HG03097 (cell line): ENCODE results near the gene LAMB2.

ENCODE experiments used
- ATAC-seq: cut with Tn5 transposase; IDR thresholded peaks from one replicate; pipeline ENCODE4 v1.9.1; 2021; ENCODE audit not compliant: unreplicated experiment, low FRiP score

LAMB2 gene

DNA sequence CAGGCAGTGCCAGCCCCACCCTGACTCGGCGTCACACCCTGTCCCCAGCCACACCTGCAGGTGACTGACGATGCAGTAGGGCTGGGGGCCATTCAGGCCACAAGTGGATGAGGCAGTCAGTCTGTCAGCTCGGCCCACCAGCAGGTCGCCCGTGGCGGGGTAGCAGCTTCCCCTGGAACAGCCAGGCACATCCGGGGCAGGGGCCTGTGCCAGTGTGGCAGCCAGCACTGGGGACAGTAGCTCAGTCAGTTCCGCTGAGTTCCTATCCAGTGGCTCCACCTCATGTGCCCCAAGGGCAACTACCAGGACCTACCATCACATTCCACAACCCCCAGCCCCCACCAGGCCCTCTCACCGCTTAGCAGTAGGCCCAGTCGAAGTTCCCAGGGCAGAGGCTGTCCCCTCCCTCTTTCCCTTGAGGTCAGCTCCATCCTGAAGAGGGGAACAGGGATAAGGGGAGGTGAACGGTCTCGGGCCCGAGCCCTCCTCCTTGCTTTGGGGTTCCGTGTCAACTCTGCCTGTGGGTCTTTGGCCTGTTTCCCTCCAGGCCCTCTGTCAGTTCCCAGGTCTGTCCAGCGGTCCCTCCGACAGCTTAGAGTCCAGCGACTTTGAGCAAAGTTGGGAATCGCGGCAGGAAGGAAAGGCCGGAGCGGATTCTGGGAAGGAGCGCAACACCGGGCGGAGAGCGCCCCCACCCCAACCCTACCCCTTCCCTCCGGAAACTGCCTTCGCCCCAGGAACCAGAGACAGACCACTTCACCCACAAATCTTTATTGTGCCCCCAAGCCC is at the start of gene LAMB2:
Gene LAMB2, minus strand, starts transcription at position 614 of the 789 bp plus-strand sequence. Its CDS starts 183 bp downstream, at position 431.
- ATAC-seq: no peak

GRCh38 chr3:49181351-49181750 is 48.5 kb upstream of the LAMB2 start:
- ATAC-seq: no peak

GRCh38 chr3:49180116-49180515 is 47.3 kb upstream of the LAMB2 start:
- no peak for ATAC-seq

- ATAC-seq: no peak
These were observed 44.2 kb upstream of the LAMB2 start for GRCh38 chr3:49177073-49177472.

- no peak for ATAC-seq
These were observed 42.7 kb upstream of the LAMB2 start for GRCh38 chr3:49175530-49175929.

DNA sequence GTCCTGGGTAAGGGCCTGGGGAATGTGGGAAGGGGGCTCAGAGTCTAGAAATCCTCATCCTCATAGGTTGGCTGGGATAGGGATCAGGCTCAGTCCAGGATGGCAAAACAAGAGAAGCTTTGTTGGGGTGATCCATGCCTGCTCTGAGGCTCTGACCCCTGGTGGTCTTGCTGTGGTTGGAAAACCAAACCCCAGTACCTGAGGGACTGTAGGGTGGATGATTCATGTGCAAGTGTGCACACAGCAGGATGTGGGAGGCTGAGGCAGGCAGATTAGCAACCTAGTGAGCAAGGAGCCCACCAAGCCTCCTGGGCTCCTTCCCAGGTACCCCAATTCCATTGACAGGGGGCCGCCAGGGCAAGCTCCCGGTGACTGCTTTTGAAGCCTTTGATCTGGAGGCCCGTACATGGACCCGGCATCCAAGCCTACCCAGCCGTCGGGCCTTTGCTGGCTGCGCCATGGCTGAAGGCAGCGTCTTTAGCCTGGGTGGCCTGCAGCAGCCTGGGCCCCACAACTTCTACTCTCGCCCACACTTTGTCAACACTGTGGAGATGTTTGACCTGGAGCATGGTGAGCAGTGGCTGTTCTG is 41.6 kb upstream of the LAMB2 start:
- ATAC-seq: no peak

DNA sequence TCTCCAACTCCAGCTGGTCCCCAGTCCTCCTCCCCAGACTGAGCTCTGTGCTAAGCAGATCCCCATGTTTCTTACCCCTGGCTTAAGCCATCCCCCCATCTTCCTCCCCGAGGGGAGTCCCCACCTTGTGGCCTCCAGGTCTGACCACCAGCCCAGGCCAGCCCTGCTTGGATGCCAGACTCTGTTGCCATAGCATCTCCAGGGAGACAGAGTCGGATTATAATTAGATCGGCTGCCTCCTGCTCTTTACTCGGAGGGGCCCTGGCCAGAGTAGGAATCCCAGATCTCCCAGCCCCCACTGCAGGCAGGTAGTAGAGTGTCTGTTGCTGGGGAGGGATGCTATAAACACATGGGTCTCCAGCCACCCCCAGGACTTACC is 40.9 kb upstream of the LAMB2 start:
- ATAC-seq: no peak

DNA sequence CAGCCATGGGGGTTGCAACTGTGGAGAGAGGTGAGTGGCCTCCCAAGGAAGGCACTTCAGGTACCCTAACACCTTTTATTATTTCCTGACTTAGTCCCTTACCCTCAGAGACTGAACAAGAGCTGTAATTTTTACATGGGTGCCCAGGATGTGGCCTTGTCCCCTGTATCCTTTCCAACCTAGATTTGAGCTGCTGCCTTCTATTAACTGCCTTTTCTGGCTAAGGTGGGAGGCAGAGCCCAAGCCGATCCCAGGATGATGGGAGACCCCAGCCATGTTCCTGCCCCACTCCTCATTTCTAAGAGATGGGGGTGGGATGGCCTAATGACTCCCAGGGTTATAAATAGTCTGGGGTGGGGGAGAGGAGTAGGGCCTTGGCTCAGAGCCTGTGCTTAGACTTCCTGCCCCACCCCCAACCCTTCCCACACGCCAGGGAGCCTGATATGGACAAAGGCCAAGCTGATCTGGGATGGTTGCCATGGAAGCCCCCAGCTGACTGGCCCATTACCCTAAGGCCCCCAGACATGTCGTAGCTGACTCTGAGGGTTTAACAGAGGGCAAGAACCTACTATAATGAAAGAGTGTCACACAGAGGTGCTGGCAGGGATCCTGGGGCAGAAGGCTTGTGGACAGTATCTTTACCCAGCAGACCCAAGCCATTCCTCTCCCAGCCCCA is 40.4 kb upstream of the LAMB2 start:
- no peak for ATAC-seq

DNA sequence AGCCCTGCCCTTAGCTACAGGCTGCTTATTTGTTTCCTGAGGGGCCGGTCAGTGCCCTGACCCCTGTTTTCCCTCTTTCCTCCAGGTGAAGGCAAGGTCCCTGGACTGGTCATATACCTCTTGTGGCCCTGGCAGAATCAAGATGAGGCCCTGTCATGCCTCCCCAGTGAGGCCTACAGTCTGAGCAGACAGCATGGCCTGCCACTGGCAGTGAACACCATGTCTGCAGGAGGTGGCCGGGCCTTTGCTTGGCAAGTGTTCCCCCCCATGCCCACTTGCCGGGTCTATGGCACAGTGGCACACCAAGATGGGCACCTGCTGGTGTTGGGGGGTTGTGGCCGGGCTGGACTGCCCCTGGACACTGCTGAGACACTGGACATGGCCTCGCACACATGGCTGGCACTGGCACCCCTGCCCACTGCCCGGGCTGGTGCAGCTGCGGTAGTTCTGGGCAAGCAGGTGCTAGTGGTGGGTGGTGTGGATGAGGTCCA is 39.7 kb upstream of the LAMB2 start:
- ATAC-seq: no peak

DNA sequence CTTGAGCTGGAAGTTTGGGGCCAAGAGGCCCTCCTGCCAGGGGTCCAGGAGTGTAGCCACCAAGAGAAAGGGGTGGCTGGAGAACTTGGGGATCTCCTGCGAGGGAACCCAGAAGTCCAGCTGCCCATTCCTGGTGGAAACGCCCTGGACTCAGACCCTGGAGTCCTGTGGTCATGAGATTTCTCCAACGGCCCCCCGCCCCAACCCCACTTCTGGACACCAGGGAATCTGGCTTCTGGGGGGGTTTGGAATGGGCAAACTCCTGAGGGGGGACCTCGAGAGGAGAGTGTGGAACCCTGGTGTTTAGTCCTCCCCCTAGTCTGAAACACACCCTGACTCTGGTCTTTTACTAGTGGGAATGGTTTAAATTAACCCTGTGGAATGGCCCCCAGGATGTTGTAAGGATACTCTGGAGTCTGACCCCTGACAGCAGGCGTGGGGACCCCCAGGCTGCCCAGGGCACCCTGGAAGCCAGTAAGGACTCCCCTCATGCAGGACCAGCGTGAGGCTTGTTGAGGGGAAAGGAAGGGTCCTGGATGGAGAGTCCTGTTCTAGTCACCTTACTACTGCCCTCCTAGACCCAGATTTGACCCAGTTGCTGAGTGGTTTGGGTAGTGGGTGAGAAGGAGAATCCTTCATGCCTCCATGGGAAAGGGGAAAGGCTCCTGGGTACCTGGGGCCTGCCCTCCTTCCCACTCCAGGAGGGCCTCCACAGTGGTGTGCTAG is 39.1 kb upstream of the LAMB2 start:
- no peak for ATAC-seq

GRCh38 chr3:49171119-49171774 is 38.4 kb upstream of the LAMB2 start, which contains the start of gene KLHDC8B:
Gene KLHDC8B (plus strand): TSS chr3:49171598. CDS start chr3:49172770, 1,172 bp downstream.
- no peak for ATAC-seq

DNA sequence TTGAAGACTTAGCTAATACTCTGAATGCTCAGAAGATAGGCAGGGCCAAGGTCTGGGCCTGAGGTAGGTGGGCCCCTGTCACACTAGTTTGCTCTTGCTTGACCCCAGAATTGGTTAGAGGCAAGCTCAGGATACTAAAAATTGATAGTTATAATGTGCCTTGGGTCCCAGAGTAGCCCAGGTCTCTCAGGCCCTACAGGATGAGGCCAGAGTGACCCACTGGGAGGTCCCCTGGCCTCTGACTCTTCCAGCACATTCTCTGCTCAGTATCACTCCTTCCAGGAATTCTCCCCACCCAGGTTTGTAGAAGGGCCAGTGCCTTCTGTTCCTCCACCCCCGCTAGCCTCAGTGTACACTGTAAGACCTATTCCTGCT is 37.9 kb upstream of the LAMB2 start:
- no peak for ATAC-seq

DNA sequence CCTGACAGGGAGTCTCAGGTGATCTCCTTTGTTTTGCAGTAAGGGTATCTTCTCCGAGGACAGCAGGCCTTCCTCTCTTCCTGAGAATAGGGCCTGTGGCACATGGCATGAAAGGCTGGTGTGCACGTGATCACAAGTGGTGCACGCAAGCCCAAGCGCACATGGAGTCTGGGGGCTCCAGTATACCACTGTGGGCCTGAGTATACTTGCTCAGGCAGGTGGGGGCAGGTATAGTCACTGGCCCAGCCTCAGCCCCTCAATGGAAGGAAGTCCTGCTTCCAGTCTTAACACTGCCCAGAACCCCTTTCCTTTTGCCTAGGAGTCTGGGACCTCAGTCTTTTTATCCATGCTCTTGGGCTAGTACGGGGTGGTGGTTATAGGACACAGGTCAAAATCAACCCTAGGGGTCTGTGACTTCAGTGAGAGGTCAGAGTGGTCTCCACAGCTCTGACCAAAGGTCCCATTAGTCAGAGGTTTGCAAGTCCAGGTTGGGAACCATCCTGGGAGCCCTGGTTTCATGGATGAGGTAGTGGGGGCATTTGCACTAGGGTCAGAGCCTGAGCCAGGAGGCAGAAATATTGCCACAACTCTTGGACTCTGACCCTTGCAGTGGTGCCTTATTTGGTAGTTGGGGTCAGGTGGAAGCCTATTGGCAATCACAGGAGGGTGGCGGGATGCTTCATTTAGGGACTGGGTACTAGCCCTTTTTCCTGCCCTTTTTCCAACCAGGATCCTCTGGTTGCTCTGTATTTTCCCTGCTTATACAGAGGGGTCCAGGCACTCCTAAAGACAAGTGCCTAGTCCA is 34.1 kb upstream of the LAMB2 start:
- ATAC-seq: no peak

GRCh38 chr3:49165771-49166751 is 33.2 kb upstream of the LAMB2 start, which contains the start of gene CCDC71:
Gene CCDC71 (minus strand): TSS chr3:49166331. CDS start chr3:49164208, 2,123 bp downstream.
- ATAC-seq: no peak

GRCh38 chr3:49164983-49165720 is 32.3 kb upstream of the LAMB2 start:
- ATAC-seq: no peak

DNA sequence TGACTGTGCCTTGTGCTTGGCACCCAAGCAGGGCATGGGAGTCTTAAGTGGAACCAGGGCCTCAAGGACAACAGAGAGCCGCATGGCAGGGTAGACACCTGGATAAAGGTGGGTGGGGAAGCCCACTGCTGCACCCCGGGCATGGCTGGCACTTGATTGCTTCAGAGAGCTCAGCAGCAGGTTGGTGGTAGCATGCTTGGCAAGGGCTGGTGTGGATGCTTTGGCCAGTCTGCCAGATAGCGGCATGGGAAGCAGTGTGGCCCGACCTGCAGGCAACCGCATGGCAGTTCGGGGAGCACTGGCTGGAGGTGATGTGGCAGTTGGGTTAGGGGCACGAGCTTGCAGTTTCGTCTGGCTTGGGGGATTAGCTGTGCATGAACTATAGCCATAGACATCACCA is 30.8 kb upstream of the LAMB2 start:
- no peak for ATAC-seq

- ATAC-seq: no peak
These were observed 30.0 kb upstream of the LAMB2 start for GRCh38 chr3:49162751-49163419.
